Activated CD8-positive, alpha-beta memory T cell treated with anti-CD3 and anti-CD28 coated beads, Interleukin-2, amount 50 U/mL, for 48 hours (primary cell): ENCODE results near the gene ZDHHC7.

Source experiments
- DNase-seq: peaks from one replicate; pipeline ENCODE4 v3.0.0-alpha.2; 2020

The ZDHHC7 gene

GRCh38 chr16:85017633-85018032 lies 6.3 kb upstream of the ZDHHC7 start:
- DNase-seq = no peak

DNA sequence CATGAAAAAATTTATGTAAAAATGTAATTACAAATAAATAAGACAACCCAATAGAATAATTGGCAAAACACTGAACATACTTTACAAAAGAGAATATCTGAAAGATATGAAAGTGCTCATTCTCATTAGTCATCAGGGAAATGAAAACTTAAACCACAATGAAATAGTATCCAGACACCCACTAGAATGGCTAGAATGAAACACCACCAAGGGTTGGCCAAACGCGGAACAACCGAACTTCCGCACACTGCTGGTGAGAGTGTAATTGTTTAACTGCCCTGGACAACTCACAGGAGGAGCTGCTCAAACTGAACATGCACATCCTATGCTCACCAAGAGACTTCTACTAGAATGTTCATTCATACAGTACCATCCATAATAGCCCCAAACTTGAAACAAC lies 5.8 kb upstream of the ZDHHC7 start:
- no peak for DNase-seq

- no peak for DNase-seq
Measured at GRCh38 chr16:85015481-85016187, 4.3 kb upstream of the ZDHHC7 start.

DNA sequence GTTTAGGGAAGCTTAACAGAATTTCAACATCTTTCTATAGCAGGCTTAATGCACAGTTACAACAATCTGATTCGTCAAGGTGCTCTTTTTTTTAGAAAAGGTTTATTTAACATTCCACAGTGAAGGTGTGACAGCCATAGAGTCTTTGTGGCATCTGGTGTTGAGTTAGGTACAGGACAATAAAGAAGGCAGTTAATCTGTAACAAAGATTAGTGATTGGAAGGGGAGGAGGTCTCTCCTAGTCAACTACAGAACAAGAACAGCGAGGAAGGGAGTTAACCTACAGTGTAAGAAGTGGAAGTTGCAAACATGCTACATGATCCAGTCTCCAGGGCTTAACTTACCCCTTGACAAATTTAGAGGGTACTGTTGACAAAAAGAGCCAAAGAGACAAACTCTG lies 3.0 kb upstream of the ZDHHC7 start:
- DNase-seq = no peak

DNA sequence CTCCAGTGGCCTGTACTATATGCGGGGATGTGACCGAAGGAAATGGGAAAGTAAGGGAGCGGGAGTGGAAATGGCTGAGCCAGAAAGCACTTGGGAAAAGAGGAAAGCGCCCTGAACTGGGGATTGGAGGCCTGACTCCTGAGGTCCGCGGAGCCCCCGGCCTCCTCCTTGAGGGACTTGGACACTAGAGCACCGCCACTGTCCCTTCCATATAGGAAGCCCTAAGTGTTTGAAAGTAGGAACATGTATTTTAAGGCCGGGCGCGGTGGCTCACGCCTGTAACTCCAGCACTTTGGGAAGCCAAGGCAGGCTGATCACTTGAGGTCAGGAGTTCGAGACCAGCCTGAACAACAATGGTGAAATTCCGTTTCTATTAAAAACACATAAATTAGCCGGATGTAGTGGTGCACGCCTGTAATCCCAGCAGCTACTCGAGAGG lies 530 bp upstream of the ZDHHC7 start:
- DNase-seq = no peak

DNA sequence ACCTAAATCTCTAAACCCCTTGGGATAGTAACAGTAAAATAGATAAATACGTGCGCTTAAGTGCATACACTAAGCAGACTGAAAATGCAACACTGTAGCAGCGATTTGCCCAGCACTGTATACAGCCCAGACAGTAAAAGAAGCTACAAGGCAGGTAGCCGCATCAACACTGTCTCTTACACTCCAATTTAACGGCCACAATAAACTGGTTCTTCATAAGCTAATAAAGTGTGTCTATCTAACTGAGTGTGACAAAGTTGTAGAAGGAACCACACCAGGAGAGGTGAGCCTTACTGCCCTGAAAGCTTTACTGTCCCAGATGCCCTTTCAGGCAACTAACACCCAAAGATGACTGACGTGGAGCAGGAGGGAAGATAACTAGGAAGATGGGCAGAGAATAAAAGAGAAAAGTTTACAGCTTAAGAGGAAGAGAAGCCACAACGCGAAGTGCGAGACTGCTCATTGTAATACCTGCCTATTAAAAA lies 847 bp downstream of the ZDHHC7 start:
- DNase-seq = peak; percentile 37

DNA sequence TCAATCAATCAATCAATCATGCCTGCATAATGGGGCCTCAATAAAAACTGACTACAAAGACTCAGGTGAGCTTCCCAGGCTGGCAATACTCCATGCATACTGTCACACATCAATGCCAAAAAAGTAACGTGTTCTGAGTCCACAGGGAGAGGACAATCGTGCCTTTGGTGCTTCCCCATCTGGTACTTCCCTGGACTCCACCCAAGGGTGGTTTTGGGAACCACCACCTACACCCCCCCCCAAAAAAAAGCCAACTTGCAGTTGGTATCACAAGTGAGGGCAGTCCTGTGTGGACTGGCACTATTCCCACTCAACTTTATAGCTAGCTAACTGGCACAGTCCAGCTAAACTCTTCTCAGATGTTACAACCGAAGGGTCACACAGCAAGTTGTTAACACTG lies 3.1 kb downstream of the ZDHHC7 start:
- DNase-seq = no peak

- DNase-seq = no peak
Measured at GRCh38 chr16:85007496-85008214, 3.7 kb downstream of the ZDHHC7 start.

DNA sequence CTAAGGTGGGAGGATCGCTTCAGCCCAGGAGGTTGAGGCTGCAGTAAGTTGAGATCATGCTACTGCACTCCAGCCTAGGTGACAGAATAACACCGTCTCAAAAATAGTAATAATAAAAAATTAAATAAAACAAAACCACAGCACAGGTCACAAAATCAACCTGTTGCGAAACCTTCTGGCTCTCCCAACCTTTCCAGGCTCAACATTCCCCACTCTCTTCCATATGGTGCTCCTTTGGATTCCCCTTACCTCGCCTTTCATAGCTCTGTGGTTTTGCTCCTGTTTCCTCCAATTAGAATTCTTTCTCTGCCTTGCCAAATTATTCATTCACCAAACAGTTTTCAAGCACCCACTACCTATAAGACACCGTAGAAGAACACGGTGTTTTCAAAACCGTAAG lies 4.7 kb downstream of the ZDHHC7 start:
- no peak for DNase-seq

DNA sequence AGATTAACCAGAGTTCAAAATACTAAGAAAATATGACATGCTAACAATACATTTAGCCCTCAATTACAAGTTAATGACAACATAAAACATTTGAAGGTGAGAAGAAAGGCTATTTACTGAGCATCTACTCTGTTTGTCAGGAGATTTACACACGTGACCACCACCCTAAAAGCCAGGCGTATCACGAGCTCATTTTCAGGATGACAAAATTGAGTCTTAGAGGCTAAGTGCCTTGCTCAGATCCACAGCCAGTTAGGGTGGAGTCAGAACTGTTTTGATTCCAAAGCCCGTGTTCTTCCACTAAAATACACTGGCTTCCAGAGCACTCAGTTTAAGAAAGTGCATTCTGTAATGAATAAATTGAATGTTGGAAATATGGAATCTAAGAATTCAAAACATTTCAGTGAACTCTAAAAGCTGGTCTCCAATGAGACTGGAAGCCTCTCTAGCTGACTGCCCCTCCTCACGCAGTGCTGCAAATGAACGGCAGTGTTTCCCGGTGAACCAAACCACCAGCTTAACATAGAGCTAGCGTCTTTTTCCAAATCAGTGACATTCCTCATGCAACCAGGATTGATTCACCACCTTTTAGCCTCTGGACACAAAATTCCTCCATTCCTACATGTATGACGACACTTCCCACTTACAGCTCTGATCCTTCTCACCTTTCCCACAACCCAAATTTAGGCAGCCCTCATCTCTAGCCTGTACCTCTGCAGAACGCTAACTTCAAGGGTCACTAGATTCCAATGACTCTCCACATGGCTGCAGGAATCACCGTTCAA lies 5.9 kb downstream of the ZDHHC7 start:
- no peak for DNase-seq

DNA sequence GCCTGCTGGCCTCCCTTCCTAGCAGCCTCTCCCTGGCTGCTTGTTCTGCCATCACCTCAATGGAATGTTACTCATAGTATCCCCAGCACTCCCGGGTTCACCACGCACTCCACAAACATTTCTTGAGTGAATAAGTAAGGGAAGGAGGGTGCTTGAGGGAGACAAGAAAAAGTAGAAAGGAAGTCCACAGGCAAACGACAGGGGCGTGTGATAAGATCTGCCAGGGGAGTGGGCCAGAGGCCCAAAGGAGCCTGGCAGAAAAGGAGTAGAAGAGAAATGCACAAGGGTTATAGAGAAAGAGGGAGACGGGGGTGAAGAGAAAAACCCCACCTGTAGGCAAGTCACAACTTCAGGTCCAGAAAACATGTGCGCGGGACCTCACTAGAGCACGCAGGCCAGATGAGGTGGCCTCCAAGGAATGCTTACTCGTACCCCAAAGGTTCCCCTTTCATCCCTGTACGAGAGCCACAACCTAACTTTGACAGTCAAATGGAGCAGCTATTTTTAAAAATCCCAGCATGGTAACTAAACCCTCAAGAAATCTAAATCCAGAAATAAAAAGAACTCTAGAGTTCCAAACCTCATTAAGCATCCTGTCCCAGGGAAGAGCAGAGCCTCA lies 6.6 kb downstream of the ZDHHC7 start:
- DNase-seq = no peak

DNA sequence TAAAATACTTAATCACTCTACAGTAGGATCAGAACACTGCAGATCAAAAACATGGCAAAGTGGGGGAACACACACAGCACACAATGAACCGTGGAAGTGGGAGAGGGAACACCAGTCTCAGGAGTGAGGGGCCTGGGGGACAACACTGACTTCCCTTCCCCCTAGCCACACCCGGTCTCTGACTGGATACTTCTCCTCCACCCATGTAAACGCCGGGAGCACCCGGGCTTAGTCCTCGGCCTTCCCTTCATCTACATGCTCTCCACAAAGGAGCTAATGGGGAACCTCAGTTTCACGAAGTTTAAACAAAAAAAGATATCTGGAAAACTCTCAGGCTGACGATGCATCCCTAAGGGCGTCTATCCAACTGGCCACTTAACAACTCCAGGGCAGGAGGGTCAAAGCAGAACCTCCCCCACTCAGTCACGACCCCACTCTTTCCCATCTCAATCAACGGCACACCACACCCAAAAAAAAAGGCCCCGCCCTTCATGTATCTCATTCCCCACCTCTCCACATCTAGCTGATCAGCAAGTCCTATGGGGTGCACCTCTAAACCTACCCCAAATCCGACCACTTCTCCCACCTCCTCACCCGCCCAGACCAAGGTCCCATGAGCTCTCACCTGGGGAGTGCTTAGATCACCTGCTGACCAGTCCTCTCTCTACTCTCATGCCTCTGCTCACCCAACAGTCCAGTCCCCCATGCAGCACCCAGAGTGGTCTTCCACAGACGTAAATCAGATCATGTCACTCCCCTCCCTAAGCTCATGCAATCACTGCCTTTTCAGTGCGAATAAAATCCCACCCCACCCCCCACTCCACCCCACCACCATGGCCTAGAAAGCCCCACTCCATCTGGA lies 7.4 kb downstream of the ZDHHC7 start:
- no peak for DNase-seq

DNA sequence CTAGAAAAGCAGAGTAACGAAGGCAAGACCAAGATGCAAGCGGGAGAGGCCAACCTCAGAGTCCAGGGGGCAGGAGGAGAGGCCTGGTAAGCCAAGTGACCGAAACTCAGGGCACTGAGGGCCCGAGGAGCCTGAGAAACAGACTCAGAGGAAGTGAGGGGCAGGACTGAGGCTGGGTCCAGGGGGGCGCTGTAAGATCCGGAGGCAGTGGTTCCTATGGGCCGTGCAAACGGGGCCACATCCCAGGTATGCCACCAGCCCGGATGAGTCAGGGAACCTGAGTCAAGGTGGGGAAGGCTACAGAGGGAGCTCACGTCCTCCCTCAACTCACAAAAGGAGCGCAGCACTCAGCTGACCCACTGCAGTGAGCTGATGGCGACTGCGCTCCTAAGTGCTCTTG lies 8.3 kb downstream of the ZDHHC7 start:
- no peak for DNase-seq

DNA sequence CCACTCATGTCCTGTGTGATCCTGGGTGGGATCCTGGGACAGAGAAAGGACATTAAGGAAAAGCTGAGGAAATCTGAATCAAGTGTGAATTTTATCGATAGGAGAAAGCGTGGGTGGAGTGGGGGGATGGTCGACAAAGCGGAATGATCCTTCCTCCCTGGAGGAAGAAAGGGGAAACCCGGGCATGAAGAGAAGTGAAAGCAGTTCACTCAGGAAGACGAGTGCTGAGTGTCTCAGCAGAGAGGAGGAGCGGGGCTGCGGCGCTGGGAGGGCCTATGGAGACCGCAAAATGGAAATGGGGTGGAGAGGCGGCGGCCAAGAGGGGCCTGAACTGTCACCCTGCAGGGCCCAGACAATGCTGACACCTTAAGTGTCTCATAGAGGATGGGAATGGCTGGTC lies 8.7 kb downstream of the ZDHHC7 start:
- DNase-seq = no peak

- no peak for DNase-seq
Measured at GRCh38 chr16:85002099-85002541, 9.2 kb downstream of the ZDHHC7 start.

DNA sequence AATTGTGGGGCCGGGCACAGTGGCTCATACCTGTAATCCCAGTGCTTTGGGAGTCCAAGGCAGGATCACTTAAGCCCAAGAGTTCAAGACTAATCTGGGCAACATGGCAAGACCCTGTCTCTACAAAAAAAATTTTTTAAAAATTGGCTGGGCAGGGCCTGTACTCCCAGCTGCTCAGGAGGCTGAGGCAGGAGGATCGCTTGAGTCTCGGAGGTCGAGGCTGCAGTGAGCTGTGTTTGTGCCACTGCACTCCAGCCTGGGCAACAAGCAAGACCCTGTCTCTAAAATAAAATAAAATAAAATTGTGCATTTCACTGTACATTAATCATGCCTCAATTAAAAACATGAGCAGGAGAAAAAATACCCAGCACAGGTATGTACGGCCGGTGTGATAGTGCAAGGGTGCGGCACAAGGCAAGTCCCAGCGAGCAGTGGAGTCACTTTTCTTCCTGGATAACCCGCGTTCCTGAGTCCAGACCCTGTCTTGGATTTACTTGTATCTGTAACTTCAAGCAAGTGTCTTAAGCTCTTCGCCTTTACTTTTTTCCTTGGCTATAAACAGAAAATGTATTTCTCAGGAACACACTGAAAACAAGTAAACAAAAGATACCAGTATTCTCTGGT lies 11.4 kb downstream of the ZDHHC7 start:
- DNase-seq = no peak

- no peak for DNase-seq
Measured at GRCh38 chr16:84999200-84999599, 12.1 kb downstream of the ZDHHC7 start.

DNA sequence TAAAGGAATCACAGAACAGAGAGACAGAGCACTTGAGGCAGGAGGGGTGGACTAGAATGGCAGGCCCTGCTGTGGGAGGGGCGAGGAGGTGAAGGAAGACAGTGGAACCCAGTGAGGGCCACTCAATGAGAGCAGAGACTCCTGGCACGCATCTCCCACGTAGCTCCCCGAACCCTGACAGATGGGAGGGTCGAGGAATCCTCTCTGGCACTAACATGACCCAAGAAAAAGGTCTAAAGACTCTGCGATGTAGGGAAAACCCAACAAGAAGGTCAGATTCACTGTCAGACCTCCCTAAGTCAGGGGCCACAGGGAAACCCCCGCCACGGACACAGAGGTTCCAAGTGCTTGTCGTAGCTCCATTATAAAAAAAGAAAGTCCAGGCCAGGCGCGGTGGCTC lies 15.0 kb downstream of the ZDHHC7 start:
- no peak for DNase-seq

DNA sequence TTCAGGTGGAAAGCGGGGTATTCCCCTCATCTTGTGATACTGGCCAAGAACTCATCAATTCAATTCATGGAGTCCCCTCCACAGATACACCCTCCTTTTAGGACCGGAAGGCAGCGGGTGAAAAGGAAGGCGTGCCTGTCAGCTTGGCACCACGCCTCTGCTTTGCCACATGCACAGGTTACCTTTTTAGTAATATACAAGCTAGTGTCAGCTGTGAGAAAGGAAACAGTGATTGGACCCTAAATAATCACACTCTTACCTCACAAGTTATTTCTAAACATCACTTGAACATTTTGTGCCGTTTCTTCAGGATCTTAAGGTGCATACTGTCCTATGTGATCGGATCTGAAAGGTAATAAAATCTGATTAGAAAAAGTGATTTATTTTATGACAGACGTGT lies 15.7 kb downstream of the ZDHHC7 start:
- no peak for DNase-seq

DNA sequence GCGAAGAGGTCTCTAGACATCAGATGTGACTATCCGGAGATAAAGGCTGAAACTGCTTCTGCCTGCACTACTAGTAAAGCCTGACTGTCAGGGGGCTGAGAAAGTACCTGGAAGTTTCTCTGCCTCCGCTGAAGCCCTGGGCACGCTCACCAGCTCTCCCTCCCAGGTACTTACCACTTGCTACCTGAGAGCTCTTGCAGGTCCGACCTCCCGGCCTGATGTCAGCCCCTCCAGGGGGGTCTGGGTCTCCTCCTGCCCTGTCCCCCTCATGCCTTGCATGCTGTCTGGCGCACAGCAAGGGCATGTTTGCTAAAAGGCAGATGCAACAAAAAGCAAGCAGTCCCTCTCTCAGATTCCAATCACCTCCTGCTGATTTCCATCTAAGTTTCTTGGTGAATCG lies 17.4 kb downstream of the ZDHHC7 start:
- no peak for DNase-seq

GRCh38 chr16:84992717-84993075 lies 18.6 kb downstream of the ZDHHC7 start:
- DNase-seq = no peak

- DNase-seq = no peak
Measured at GRCh38 chr16:84990782-84991181, 20.6 kb downstream of the ZDHHC7 start.
